Upper lobe of left lung (tissue), 4 donors: ENCODE data around the gene PCGF1.

Source experiments
- EP300 ChIP-seq, 4 donors: sonication (generic); formaldehyde crosslinking; IDR thresholded peaks; one replicate each; pipeline ENCODE4 v1.5.1; 2017; ENCODE audit warnings: antibody characterized with exemption in 4 of 4, control low read depth in 2 of 4
- POLR2AphosphoS5 ChIP-seq, 2 donors: sonication (generic); formaldehyde crosslinking; IDR thresholded peaks; one replicate each; pipeline ENCODE4 v1.5.1; 2017; ENCODE audit warnings: antibody characterized with exemption in 2 of 2
- TF ChIP-seq, protein P1 (sequence below), 6 experiments: fragments of 450-650 bp in 4 of 6; fragments of 200-600 bp in 2 of 6; sonication (generic) in 2 of 6; IDR thresholded peaks; one replicate each; pipeline ENCODE4 v1.5.1; 2016 to 2019; ENCODE audit warnings: antibody characterized with exemption in 6 of 6

DNA sequence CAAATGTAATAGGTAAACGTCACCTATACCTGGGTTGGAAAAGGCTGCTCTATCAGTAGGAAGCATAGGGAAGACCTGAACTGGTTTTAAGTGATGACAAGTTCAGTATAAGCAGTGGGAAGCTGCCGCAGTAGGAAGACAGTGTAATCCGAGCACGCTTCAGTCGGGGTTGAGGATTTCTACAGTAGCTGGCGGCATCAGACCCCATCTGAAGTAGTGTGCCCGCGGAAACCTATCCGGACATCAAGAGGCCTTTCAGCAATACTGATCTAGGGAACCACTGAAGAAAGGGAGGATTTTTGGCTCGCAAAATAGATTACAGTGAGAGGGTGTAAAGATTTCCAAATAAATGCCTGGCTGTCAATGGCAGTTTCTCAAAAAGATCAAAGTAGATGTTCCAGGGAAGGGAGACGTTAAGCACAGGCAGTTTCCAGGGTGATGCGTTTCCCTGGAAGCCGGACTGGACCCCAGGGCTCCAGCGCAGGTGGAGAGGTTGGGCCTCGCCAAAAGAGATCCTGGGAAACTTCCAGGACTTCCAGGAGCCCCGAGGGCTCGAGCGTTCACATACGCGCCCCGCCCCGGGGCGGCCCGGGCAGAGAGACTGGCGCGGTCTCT, 40.9 kb upstream of the PCGF1 start:
- TF ChIP-seq, protein P1, sequence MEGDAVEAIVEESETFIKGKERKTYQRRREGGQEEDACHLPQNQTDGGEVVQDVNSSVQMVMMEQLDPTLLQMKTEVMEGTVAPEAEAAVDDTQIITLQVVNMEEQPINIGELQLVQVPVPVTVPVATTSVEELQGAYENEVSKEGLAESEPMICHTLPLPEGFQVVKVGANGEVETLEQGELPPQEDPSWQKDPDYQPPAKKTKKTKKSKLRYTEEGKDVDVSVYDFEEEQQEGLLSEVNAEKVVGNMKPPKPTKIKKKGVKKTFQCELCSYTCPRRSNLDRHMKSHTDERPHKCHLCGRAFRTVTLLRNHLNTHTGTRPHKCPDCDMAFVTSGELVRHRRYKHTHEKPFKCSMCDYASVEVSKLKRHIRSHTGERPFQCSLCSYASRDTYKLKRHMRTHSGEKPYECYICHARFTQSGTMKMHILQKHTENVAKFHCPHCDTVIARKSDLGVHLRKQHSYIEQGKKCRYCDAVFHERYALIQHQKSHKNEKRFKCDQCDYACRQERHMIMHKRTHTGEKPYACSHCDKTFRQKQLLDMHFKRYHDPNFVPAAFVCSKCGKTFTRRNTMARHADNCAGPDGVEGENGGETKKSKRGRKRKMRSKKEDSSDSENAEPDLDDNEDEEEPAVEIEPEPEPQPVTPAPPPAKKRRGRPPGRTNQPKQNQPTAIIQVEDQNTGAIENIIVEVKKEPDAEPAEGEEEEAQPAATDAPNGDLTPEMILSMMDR (IDR thresholded peaks at IDR 0.05): no peak
- TF ChIP-seq POLR2AphosphoS5 (IDR thresholded peaks at IDR 0.05) (no peak), EP300 (IDR thresholded peaks at IDR 0.05) (no peak)
